Measurements from ENCODE around the gene GLI2.

GRCh38 chr2:120708944-120709607, 26.6 kb upstream of the GLI2 start:
- TF ChIP-seq PAX5 (IDR thresholded peaks at IDR 0.05; ENCODE audit: insufficient read depth, low read length, severe bottlenecking) (no peak), POLR2AphosphoS5 (IDR thresholded peaks at IDR 0.05; ENCODE audit: low read depth, low read length) (no peak)
